ENCODE data around the gene GRIA4.

Gene GRIA4

DNA sequence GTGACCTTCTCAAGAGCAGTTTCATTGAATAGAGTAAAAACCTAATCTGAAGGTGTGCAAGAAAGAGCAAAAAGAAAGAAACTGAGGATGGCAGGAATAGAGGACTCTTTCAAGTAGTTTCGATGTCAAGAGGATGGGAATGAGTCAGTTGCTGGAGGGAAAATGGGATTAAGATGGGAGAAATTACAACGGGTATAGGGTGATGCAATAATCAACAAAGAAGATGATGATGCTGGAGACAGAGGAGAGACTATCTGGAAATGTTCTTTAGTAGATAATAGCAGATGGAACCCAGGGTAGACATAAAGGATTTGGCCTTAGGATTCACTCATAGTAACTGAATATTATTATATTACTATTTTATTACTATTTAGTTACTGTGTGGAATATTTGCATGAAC lies 189.4 kb downstream of the GRIA4 start:
- no peak for DNase-seq

DNA sequence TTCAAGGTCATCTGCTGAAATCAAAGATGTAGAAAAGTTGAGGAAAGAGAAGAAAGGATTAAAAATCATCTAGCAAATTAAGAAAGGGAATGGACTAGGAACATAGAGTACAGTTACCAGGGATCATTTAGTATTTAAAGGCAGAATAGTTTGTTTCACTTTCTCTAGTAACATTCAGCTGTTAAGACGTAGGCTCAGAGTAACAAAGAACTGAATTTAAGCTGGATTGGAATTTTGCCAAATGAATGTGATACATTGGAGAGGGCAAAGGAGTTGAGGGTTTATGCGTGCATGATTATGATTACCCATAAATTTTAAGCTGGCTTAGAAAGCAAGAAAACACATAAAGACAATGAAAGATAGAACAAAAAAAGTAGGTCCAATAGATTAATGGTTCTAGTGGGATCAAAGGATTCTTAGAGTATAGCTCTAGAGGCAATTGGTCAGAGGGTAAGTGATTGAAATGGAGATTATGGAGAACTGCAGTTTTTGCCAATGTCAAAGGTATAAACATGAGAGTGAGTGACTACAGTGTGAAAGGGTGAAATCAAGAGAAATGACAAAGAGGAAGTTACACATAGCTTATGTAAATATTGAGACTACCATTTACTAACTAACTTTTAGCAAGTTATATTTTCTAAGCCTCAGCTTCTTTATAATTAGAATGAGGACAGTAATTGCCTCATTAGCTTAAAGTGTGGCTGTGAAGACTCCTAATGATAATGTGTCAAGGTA lies 190.0 kb downstream of the GRIA4 start:
- DNase-seq, result no peak

DNA sequence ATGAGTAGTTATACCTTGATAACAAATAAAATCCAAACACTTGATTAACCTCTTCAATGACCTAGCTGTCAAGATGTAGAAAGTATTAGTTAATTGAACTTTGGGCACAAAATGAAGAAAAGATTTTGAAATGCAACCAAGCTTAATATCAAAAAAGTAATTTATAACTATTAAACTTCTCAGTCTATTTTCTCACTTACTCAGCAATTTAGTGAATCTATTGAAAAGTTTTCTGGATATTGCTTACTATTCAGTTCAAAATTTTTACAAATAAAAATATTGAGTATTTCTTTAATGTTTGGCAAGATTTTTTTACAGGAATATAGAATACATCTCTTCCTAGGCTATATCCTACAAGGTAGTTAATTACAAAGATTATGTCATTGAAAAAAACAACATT lies 192.5 kb downstream of the GRIA4 start:
- DNase-seq, result no peak

DNA sequence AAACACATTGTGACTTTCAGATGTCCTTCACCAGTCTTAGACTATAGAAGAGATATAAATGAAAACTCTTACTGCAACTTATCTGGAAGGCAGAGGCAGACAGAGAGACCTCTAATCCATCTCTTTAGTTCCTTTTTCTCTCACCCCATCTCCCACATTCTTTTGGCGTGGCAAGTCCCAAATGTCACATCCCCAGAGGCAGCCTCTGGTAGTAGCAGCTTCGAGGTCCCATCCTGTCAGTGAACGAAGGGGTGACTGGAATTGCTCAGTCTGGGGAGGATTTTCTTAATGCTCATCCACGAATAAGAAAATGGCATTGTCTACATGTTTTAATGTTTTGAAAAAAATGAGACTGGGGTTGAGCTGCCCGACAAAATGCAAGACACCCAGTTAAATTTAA lies 201.4 kb downstream of the GRIA4 start:
- DNase-seq, result no peak

DNA sequence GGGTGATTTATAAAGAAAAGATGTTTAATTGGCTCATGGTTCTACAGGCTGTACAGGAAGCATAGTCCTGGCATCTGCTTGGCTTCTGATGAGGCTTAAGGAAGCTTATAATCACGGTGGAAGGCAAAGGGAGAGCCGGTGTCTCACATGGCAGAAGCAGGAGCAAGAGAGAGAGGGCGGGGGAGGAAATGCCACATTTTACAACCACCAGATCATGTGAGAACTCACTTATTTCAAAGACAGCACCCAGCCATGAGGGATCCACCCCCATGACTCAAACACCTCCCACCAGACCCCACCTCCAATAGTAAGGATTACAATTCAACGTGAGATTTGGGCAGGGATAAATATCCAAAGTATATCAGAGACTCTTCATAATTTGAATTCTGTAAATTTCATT lies 211.5 kb downstream of the GRIA4 start:
- no peak for DNase-seq

DNA sequence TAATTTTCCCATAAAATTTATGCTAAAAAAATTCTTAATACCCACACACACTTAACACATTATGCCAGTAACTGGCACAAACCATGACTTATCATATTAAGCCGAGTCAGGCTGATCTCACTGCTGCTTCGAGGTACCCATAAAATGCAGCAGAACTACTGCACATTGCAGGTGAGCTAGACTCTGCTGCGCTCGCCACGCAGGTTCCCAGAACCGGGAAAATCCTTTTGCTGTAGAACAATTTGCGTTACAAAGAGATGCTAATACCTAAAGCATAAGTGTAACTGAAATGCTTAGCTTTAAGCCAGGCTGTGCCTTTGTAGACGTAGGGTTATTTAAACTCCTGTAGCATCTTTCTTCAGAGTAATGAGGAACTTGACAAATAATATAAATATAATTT lies 211.9 kb downstream of the GRIA4 start:
- no peak for DNase-seq

DNA sequence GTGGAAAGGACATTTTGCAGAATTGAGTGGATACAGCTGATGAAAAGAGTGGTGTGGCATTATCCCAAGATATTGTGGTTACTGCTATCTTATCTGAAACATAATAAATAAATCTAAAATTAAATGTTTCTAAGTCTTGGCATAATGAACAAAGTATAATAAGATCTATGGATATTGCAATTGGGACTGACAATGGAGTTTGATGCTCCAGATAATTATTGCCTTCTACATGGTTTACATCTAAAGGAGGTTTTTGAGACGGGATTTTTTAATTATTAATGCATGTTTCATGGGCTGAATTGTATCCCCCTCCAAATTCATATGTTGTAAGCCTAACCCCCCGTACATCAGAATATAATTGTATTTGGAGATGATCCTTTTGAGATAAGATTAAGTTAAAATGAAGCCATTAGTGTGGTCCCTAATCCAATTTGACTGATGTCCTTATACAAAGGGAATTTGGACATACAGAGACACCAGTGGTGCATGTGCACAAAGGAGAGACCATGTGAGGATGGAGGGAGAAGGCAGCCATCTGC lies 213.7 kb downstream of the GRIA4 start:
- no peak for DNase-seq

DNA sequence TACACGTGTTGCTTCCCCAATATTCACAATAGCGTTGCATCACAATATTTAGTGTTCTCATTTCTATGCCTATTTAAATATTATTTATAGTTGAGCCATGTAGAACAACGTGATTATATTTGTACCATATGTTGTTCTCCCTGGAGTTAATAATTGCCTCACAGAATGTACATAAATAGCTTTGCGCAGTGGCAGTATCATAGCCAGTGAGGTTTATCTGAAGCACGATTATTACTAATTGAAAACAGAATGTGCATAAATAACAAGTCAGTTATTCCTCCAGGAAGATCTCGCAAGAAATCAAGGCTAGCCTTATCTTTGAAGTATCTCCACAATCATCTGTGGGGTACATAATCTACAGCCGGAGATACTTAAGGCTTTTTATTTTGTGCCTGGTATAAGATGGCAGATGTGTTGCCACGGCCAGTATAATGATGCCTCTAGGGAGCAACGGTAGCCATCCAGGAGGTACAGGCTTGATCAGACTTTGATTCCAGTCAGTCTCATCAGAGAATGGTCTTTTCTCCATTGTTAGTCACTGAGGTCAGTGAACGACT lies 214.7 kb downstream of the GRIA4 start:
- DNase-seq, result no peak

DNA sequence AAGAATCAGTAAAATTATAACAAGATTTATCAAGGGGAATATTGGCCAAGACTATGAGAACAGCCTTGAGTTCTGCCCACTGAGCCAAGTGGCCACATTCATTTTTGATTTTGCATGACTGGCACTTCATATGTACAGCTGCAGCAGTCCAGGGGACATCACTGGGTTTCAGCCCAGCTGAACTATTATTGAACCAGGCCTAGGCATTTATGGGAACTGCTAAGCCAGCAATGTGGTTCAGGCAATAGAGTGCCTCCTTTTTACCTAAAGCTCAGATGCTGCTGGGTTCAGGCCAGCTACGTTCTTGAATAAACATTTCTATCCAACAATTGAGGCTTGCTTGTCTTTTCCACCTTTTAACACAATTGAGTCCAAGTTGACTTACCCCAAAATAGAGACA lies 215.3 kb downstream of the GRIA4 start:
- DNase-seq, result no peak

DNA sequence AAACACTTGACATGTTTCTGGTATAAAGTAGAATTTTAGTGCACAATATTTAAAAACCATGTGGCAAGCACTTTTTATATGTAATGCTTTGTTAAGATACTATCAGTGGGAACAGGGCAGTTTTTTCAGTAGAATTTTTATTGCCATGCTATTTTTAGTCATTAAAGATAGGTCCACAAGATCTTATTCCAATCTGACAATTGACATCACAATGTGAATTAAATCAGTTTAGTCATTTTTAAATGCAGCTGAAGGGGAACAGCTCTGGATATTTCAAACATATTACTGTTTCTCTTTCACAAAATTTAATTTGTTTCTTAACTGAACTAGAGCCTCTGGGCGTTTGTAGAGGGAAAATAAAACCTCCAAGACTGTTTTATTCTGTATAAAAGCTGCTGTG lies 218.0 kb downstream of the GRIA4 start:
- no peak for DNase-seq

DNA sequence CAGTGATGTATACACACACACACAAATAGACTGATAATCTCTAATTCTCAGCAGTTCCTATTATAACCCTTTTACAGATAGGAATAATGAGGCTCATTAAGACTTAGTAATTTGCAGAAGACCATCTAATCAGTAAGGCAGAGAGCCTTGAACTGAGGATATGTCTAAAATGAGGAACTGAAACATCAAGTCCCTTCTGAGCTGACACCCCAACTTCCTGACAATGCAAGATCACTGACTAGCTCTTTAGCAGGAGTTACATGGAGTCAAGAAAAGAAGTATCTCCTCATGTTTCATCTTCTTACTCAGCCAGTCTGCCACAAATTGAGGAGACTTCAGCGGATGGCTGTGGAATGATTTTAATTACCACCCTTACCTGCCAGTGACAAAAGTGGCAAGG lies 219.2 kb downstream of the GRIA4 start:
- DNase-seq, result no peak

DNA sequence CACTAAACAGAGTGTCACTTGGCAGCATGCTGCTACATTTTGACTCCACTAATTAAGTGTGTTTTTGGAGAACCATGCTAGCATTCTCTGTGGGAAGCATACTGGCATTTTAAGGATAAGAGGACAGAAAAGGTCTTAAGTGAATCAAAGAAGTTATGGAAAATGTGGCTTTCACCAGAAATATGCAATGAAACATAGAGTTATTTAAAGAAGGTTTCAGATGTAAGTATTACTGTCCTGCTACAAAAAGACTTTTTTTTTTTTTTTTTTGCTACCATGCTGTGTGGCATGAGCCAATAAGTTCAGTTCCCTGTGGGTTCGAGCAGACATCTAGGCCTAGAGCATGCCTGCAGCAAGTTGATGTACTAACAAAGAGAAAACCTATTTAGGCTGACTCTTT lies 224.6 kb downstream of the GRIA4 start:
- no peak for DNase-seq

DNA sequence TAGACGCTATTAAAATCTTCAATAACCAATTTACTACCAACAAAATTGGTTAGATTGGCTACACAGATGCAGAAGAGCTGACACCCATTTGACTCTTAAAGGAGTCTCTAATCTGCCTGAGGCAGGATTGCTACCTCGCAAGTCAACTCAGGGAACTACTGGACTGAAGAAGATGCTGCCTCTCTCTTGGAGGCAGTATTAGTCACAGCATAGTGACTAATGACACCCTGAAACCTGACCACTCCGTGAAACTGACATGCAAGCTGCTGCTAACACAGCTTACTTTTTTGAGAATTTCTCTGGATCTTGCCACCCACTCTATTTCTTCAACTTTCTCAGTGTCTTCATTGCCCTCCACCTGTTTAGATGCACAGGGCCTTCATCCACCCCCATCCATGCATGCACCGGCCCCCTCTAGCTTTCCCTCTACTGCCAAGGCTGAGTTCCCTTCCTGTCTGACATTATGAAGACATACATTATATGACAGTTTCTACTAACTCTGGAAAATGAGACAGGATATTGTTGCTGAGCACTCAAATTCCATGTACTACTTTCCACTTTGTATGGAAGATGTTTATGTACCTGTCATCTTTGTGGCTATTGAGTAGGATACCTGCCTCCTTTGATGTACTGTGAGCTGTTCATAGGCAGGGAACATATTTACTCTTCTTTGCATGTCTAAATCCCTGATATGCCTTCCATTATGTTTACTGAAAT lies 229.0 kb downstream of the GRIA4 start:
- DNase-seq, result peak in 1 of 2 experiments; percentile 25

DNA sequence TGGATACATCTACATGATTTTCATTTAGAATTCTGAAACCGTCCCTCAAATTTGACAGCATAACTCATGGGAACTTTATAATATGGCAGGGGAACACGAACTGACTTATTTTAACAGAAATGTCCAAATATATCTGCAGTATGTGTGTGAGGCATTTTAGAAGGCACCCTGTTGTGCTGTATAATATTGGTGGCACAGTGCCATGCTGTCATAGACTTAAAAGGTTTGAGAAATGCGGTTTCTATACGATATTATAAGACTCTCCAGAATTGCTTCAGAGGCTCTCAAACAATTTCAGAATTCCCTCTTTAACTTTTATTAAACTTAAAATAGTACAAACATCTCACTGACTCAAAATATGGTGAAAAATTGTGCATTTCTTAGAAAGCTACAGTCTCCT lies 230.5 kb downstream of the GRIA4 start:
- DNase-seq, result no peak

DNA sequence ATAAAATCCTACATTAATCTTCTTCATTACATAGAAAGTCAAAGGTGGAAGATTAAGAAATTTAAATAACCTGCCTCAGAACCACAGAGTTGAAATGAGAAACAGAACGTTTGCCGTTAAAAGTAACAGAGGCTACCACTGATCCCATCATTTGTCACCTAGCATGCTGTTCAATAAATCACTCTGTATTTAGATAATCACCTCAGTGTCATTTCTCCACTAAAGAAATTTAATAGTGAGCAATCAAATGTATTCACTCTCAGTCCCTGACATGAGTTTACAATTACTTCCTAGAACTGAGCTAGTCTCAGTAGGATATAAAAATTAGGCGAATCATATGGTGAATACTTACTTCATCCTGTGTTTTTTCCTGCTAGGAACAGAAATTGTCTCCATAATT lies 242.5 kb downstream of the GRIA4 start:
- no peak for DNase-seq

DNA sequence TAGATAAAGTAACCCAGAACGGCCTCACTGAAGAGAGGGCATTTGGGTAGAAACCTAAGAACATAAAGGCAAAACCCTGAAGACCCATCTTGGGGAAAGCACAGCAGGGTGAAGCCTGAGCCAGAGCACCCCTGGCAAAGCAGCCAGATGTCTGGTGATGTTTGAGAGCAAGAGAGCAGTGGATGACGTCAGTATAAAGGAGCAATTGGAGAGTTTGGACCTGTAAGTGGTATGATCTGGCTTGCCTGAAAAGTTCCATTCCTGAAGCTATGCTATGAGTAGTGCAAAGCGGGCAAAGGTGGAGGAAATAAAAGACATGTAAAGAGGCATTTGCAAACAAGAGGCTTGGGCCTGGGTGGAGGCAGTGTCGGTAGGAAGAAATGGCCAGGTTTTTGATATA lies 244.4 kb downstream of the GRIA4 start:
- DNase-seq, result no peak

DNA sequence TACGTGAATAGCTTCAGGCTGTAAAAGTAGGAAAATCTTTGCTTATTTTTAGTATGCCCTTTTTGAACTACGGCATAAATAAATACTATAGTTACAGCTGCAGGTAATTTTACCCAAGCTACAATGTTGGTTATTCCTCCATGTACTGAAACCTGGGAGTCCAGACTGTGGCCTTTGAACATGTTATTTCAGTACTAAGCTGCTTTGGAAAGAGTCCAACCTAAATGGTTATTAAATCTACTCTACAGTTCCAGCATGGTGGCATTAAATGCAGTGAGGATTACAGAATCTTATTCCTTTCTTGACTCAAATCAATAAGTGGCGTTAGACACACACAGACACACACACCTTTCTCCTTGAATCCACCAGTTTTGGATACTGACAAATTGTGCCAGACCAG lies 247.1 kb downstream of the GRIA4 start:
- no peak for DNase-seq

DNA sequence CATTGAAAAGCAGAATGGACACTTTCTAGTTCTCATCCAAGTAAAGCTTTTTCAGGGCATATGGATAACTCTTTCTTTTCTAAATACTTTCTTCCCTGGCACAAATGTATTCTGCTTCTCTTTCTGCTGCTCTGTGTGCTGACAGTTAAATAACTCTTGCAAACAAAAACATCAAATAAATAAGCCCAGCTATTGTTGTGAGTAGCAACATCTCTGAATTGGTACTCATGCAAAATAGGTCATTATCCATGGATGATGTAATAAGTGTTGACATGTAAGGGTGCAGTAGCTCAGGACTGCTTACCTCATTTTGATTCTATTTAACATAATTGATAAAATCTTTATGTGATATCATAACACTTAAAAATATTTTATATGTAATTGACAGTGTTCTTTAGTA lies 247.9 kb downstream of the GRIA4 start:
- no peak for DNase-seq

DNA sequence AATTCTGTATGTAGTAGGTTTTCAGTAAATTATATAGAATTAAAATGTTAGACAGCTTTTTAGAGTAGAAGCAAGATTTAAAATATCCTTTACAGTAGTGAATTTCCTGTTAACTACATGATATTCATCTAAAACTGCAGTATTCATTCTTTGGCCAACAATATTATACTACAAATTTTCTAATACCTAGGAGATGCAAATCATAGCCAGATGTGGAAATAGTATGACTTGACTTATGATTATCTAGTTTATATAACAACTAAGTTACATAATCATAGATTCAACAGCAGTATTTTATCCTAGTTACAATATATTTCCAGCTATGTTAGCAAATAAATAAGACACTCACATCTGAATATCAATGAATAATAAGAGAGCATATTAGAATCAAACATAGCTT lies 249.0 kb downstream of the GRIA4 start:
- no peak for DNase-seq

DNA sequence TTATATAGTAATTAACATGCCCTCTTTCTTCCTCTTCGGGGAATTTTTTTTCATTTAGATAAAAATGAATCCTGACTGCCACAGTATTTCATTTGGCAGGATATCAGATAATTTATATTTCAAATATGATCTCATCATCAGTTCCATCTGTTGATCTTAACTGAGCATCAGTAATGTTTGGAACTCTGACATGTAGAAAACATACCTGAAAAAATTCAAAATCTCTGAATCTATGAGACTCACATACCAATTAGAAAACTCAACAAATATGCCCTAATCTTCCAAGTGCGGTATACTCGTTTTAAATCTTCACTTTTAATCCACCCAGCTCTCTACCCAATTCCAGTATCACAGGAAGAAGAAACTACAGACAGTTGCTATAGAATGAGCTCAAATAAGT lies 250.2 kb downstream of the GRIA4 start:
- no peak for DNase-seq

DNA sequence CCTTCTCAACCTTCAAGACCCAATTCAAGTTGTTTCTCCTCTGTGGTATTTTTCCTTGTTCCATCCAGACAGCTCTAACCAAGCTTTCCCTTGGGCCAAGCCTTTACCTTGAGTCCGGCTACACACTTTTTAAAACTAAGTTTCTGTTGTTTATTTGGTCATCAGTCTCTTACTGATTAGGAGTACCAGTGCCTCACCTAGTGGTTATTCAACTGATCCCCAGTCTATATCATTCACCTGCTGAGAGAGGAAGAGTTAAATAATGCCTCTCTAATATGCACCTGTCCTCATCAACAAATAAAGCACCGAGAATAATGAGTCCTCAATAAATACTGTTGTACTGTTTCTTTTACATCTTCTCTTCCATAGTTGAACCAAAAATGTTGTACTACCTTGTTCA lies 251.4 kb downstream of the GRIA4 start:
- DNase-seq, result peak in 1 of 2 experiments; percentile 12

DNA sequence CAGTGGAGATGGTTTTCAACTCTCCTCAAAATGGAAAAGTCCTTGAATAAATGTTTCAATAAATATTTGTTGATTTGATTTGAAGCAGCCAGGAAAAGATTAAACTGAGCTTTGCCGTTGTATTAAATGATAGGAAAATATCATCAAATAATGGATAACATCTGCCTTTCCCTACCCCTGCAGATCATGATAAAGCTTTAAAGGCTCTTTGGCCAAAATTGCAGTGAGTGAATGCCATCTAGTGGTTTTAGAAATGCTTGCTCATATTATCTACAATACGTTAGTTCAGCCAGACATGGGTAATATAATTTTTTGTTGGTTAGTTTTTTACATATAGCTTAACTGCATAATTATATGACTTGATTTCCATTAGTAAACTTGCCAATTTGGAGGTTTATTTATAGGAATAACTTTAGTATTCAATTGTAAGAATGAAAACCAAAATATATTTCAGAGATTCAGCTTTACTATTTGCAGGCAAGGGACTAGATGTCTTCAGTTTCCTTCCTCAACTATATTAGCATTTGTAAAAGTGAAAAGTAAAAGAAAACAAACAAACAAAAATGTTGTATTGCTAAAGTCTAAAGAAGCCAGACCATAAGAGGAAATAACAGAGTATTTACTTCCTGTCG lies 253.0 kb downstream of the GRIA4 start:
- DNase-seq, result peak in 1 of 2 experiments; percentile 81

DNA sequence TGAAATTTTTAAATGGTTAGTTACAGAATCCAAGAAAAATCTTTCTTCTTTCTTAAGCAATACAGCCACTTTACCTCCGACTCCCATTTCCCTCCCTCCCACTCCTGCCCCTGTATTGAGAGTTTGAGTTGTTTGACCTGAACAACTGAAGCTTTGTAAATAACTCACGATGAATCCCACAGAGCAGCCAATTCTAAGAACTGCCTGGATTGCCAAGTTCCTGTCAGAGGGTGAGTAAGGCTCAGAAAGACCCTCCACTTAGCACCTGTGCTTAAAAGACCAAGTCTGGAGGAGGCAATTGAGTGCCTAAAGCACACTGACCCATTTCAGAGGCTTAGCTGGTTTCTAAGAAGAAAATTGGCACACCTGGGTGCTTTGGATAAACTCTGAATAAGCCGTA lies 253.7 kb downstream of the GRIA4 start:
- DNase-seq, result no peak

DNA sequence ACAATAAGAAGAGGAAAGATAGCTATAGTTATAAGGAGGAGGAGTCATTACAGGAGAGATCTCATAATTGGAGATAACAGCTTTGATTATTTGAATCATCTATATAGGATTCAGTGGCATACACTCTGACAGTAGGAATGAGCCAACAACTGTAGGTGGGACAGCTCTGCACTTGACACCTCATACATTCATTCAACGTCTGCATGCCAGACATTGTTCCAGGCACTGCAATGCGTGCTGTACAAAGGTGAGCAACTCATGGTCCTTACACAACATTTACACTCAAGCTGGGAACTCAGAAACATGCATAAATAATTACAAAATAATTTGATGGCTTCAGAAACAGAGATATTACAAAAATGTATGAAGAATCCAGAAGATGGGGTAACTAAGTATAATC lies 257.9 kb downstream of the GRIA4 start:
- no peak for DNase-seq

Measured in SW 1271 (cell line).